ENCODE data around the gene CCDC188. TPM values are rescaled to one million over a fixed set of nuclear protein-coding genes. Genes with fewer than 3 reads are reported as not detected.

CCDC188 gene
- total and polyA plus RNA-seq, 9 of the 15 experiments (the other 6 are each of a cell fraction or from before 2014, with no cell fraction given), result not detected

GRCh38 chr22:20130731-20131596 is 19.9 kb downstream of the CCDC188 start (continued):
- TF ChIP-seq POLR2G (IDR thresholded peaks at IDR 0.05; ENCODE audit: low read depth, low read length) (peak; percentile 82), HDAC3 (IDR thresholded peaks at IDR 0.05; ENCODE audit: borderline replicate concordance, partially characterized antibody) (no peak), L3MBTL2 (IDR thresholded peaks at IDR 0.05) (peak; percentile 84), KLF16 (IDR thresholded peaks at IDR 0.05) (no peak), GTF2A2 (tag; IDR thresholded peaks at IDR 0.05) (peak; percentile 57), EP400 (IDR thresholded peaks at IDR 0.05) (no peak), ILF3 (IDR thresholded peaks at IDR 0.05; ENCODE audit: borderline replicate concordance) (no peak), FOXA3 (CRISPR knock-in tag; conservative IDR thresholded peaks at IDR 0.05 in 1 of 2, IDR thresholded peaks at IDR 0.05 in 1 of 2) (no peak), PURB (CRISPR knock-in tag; IDR thresholded peaks at IDR 0.05; ENCODE audit: low read depth) (no peak), ZNF766 (CRISPR knock-in tag; conservative IDR thresholded peaks at IDR 0.05) (no peak), SMARCA5 (IDR thresholded peaks at IDR 0.05) (no peak), HLTF (IDR thresholded peaks at IDR 0.05) (no peak), SMC3 (conservative IDR thresholded peaks at IDR 0.05; ENCODE audit: insufficient read depth, low read depth, low read length) (0 out of 2 replicates have a peak, but pooled peaks have one; percentile 15), PRMT5 (CRISPR knock-in tag; IDR thresholded peaks at IDR 0.05) (no peak), ZNF41 (CRISPR knock-in tag; conservative IDR thresholded peaks at IDR 0.05) (0 out of 2 replicates have a peak, but pooled peaks have one; percentile 35), GTF2F1 (IDR thresholded peaks at IDR 0.05; ENCODE audit: low read depth, low read length) (peak; percentile 45; the same call in 1 of the 2 replicates), RBFOX2 (IDR thresholded peaks at IDR 0.05; ENCODE audit: low read depth, low read length) (peak; percentile 62; the same call in 1 of the 2 replicates), TEAD4 (IDR thresholded peaks at IDR 0.05; ENCODE audit: low read length) (no peak; the same call in 1 of the 2 replicates), TEAD4 (CRISPR knock-in tag; IDR thresholded peaks at IDR 0.05; ENCODE audit: borderline replicate concordance) (no peak), PPARD (CRISPR knock-in tag; IDR thresholded peaks at IDR 0.05) (peak; percentile 63; the same call in 1 of the 2 replicates), ETV5 (CRISPR knock-in tag; IDR thresholded peaks at IDR 0.05; ENCODE audit: low read depth) (no peak), TEAD2 (tag; IDR thresholded peaks at IDR 0.05) (no peak), NELFE (IDR thresholded peaks at IDR 0.05; ENCODE audit: insufficient read depth, insufficient read length) (no peak), SRSF1 (IDR thresholded peaks at IDR 0.05; ENCODE audit: low read depth, low read length) (0 out of 2 replicates have a peak, but pooled peaks have one; percentile 28), ZNF586 (CRISPR knock-in tag; conservative IDR thresholded peaks at IDR 0.05) (no peak), NONO (IDR thresholded peaks at IDR 0.05; ENCODE audit: low read depth in 2 of 2, low read length in 1 of 2) (peak in 1 of 2 experiments; percentile 90; a peak in 2 of 4 replicates)
- TF ChIP-seq, protein P1, sequence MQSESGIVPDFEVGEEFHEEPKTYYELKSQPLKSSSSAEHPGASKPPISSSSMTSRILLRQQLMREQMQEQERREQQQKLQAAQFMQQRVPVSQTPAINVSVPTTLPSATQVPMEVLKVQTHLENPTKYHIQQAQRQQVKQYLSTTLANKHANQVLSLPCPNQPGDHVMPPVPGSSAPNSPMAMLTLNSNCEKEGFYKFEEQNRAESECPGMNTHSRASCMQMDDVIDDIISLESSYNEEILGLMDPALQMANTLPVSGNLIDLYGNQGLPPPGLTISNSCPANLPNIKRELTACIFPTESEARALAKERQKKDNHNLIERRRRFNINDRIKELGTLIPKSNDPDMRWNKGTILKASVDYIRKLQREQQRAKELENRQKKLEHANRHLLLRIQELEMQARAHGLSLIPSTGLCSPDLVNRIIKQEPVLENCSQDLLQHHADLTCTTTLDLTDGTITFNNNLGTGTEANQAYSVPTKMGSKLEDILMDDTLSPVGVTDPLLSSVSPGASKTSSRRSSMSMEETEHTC (IDR thresholded peaks at IDR 0.05), result no peak
- TF ChIP-seq, protein P2, sequence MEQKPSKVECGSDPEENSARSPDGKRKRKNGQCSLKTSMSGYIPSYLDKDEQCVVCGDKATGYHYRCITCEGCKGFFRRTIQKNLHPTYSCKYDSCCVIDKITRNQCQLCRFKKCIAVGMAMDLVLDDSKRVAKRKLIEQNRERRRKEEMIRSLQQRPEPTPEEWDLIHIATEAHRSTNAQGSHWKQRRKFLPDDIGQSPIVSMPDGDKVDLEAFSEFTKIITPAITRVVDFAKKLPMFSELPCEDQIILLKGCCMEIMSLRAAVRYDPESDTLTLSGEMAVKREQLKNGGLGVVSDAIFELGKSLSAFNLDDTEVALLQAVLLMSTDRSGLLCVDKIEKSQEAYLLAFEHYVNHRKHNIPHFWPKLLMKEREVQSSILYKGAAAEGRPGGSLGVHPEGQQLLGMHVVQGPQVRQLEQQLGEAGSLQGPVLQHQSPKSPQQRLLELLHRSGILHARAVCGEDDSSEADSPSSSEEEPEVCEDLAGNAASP (IDR thresholded peaks at IDR 0.05), result no peak
